GM12865 (cell line): ENCODE data around the gene FGA.
A peak's percentile ranks its signal among the peaks of the same experiment; 100 is the strongest.

Experiments
- DNase-seq: peaks from one replicate; pipeline ENCODE4 v3.0.0; 2010; ENCODE audit warnings: low read depth
- H3K4me3 ChIP-seq: 2 replicates; pipeline ENCODE4 v1.5.1; 2011; ENCODE audit warnings: mild to moderate bottlenecking, low read depth, low read length, control low read depth
- CTCF ChIP-seq: IDR thresholded peaks from 2 replicates; pipeline ENCODE4 v1.5.1; 2011; ENCODE audit warnings: low read length, control low read depth, low read depth, inconsistent platforms; ENCODE audit not compliant: insufficient read depth; ENCODE audit errors: missing control alignments

Gene FGA

GRCh38 chr4:154623436-154623835 lies 32.9 kb upstream of the FGA start:
- H3K4me3 ChIP-seq, result no peak overlapping the region
- DNase-seq, result no peak
- no peak for TF ChIP-seq CTCF

GRCh38 chr4:154622598-154622997 lies 32.1 kb upstream of the FGA start:
- DNase-seq, result peak; percentile 60
- no peak overlapping the region for H3K4me3 ChIP-seq
- peak; percentile 54 for TF ChIP-seq CTCF

GRCh38 chr4:154620111-154620510 lies 29.6 kb upstream of the FGA start:
- no peak for TF ChIP-seq CTCF
- DNase-seq, result no peak

GRCh38 chr4:154618708-154619315 lies 28.3 kb upstream of the FGA start:
- peak; percentile 79 for DNase-seq
- peak; percentile 69 for TF ChIP-seq CTCF
- H3K4me3 ChIP-seq, result no peak overlapping the region

More at GRCh38 chr4:154620111-154620510, 29.6 kb upstream of the FGA start:
- no peak overlapping the region for H3K4me3 ChIP-seq

- TF ChIP-seq CTCF, result no peak
- DNase-seq, result no peak
- H3K4me3 ChIP-seq, result no peak overlapping the region
Observed at GRCh38 chr4:154617820-154618317, 27.3 kb upstream of the FGA start.

GRCh38 chr4:154616731-154617130 lies 26.2 kb upstream of the FGA start:
- H3K4me3 ChIP-seq, result no peak overlapping the region
- DNase-seq, result peak; percentile 67
- TF ChIP-seq CTCF, result no peak

GRCh38 chr4:154616287-154616686 lies 25.7 kb upstream of the FGA start:
- DNase-seq, result no peak
- no peak for TF ChIP-seq CTCF
- H3K4me3 ChIP-seq, result no peak overlapping the region
